ENCODE data around the gene USP21.

GRCh38 chr1:161162806-161163205 lies 3.5 kb downstream of the USP21 start:
- TF ChIP-seq CTCF (IDR thresholded peaks at IDR 0.05) (no peak), POLR2A (IDR thresholded peaks at IDR 0.05) (no peak), EP300 (IDR thresholded peaks at IDR 0.05) (no peak)

Data from ovary (tissue), 3 donors.